AG09319 (cell line): ENCODE results near the gene SCRN1.

ENCODE experiments used
- DNase-seq: peaks from one replicate; pipeline ENCODE4 v3.0.0-alpha.2; 2010; ENCODE audit warnings: low read depth; ENCODE audit errors: extremely low read depth
- TF ChIP-seq, protein P1 (sequence below): IDR thresholded peaks from 2 replicates; pipeline ENCODE4 v1.5.1; 2011; ENCODE audit warnings: low read depth, mild to moderate bottlenecking, inconsistent platforms, low read length, moderate library complexity

SCRN1 gene

GRCh38 chr7:29890251-29890650 lies 99.3 kb downstream of the SCRN1 start:
- no peak for DNase-seq
- TF ChIP-seq, protein P1, sequence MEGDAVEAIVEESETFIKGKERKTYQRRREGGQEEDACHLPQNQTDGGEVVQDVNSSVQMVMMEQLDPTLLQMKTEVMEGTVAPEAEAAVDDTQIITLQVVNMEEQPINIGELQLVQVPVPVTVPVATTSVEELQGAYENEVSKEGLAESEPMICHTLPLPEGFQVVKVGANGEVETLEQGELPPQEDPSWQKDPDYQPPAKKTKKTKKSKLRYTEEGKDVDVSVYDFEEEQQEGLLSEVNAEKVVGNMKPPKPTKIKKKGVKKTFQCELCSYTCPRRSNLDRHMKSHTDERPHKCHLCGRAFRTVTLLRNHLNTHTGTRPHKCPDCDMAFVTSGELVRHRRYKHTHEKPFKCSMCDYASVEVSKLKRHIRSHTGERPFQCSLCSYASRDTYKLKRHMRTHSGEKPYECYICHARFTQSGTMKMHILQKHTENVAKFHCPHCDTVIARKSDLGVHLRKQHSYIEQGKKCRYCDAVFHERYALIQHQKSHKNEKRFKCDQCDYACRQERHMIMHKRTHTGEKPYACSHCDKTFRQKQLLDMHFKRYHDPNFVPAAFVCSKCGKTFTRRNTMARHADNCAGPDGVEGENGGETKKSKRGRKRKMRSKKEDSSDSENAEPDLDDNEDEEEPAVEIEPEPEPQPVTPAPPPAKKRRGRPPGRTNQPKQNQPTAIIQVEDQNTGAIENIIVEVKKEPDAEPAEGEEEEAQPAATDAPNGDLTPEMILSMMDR, result no peak

- no peak for DNase-seq
- TF ChIP-seq, protein P1, result no peak
These were observed 100.3 kb downstream of the SCRN1 start for GRCh38 chr7:29889288-29889687.

DNA sequence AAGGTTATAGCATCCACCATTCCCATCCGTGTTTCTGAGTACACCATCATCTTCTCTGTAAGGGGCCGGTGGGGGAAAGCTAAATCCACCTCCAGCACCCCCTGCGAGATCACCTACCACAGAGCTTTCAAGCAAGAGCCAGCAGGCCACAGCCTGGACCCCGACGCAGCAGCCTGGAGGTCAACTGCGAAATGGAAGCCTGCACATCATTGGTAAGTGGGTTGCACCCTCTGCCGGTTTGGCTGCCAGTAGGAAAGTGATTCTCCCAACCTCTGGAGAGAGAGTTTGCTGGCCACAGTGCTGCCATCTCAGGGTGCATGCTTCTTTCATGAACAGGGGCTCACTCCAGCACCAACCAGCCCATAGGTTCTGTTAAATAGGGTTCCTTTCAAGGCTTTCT lies 101.6 kb downstream of the SCRN1 start:
- TF ChIP-seq, protein P1, result no peak
- no peak for DNase-seq

DNA sequence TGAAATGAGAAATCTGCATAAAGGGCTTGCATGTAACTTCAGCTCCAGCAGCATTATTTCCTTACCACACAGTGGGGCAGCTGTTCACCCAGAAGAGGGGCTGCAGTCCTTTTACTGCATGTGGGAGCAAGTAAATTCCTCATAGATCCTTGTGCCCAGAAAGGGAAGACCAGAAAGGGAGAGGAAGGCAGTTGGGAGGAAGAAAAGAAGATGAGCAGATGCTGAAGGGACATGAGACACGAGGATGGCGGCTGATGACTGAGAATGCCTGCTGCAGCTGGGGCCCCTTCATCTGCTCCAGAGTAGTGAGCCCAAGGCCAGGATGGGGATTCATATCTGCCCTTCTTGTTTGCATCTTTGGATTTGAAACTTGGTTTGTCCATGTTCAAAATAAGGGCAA lies 102.8 kb downstream of the SCRN1 start:
- TF ChIP-seq, protein P1, result no peak
- no peak for DNase-seq

DNA sequence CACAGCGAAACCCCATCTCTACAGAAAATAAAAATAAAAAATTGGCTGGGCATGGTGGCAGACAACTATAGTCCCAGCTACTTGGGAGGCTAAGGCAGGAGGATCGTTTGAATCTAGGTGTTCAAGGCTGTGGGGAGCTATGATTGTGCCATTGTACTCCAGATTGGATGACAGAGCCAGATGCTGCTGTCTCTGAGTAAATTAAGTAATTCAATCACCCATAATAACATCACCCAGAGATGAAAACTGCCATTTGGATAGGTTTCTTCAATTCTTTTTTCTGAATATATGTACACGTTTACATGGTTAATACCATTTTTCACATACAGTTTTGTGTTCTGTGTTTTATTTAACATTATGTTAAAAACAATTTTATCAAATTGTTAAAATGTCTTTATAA lies 104.0 kb downstream of the SCRN1 start:
- no peak for DNase-seq
- TF ChIP-seq, protein P1, result no peak

DNA sequence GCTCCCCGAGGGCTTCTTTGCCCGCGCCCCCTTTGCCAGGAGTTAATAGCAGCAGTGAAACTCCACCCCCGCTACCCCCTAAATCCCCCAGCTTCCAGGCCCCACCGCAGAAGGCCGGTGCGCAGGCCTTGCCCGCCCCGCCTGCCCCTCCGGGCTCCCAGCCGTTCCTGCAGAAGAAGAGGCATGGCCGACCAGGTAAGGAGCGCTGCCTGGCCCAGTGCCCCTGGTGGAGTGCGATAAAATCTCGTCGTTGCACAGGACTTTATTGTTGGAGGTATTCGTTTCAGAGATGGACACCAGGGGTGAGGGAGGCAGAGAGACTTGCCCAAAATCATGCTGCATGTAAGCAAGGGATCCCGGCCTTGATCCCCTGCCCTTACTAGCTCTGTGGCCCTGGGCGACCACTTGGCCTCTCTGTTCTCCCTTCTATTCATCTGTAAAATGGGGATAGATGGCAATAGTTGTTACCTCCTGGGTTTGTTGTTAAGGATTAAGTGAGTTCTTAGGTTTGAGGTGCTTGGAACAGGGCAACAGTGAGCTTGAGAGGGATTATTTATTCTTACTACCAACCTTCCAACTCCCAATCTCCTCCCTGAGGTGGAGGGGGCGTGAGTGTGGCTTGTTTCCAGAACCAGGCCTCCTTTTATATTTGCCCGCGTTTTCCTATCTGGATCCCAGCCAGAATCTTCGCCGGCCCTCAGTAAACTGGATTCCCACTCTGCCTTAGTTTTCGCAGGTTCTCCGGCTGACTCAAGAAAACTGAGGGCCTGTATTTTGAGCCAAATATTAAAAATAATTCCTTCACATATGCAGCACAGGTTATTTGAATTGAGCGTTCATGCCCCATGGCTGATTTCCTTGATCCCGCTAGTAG lies 105.0 kb downstream of the SCRN1 start:
- no peak for DNase-seq
- TF ChIP-seq, protein P1, result no peak

DNA sequence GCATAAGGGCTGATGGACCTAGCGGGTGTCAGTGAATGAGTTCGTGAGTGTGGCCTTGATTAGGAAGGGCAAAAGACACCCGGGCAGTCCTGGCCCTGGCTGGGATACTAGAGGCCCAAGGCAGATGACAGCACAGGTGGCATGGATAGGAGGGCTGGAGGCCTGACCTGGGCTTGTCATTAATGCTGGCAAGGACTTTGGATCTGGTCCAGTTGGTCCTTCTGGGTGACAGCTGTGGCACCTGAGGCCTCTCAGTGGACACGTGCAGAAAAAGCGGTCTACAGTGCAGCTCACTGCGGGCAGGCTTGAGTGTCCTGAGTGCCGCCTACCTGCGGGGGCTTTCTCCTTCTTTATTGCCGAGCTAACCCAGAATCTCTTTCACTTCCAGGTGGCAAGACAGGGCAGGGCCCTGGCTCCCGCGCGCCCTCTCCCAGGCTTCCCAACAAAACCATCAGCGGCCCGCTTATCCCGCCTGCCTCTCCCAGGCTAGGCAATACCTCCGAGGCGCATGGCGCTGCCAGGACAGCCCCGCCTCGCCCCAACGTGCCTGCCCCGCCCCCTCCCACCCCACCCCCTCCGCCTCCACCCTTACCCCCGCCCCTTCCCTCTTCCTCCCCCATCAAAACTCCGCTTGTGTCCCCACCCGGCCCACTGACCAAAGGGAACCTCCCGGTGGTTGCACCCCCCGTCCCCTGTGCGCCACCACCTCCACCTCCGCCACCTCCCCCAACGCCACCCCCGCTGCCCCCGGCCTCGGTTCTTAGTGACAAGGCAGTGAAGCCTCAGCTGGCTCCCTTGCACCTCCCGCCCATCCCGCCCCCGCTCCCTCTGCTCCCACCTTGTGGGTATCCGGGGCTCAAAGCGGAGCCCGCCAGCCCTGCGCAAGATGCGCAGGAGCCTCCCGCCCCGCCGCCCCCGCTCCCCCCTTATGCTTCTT lies 105.9 kb downstream of the SCRN1 start:
- no peak for DNase-seq
- TF ChIP-seq, protein P1, result no peak
